Measurements from ENCODE around the gene NCOA1.

DNA sequence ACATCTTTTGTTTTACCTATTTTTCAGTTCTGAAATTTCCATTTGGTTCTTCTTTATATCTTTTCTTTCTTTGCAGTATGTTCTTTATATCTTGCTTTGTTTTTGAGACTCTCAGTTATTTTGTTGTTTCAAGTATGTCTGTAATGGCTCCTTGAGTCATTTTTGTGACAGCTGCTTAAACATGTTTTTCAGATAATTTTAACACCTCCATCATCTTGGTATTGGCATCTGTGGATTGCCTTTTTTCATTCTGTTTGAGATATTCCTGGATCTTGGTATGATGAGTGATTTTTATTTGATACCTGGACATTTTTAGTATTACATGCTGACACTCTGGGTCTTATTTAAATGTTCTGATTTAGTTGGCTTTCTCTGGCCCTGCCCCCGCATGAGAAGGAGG is 89.5 kb downstream of the NCOA1 start:
- TF ChIP-seq EZH2 (IDR thresholded peaks at IDR 0.05; ENCODE audit: borderline replicate concordance, insufficient read depth, low read length, poor library complexity, severe bottlenecking): no peak
- TF ChIP-seq, protein P1, sequence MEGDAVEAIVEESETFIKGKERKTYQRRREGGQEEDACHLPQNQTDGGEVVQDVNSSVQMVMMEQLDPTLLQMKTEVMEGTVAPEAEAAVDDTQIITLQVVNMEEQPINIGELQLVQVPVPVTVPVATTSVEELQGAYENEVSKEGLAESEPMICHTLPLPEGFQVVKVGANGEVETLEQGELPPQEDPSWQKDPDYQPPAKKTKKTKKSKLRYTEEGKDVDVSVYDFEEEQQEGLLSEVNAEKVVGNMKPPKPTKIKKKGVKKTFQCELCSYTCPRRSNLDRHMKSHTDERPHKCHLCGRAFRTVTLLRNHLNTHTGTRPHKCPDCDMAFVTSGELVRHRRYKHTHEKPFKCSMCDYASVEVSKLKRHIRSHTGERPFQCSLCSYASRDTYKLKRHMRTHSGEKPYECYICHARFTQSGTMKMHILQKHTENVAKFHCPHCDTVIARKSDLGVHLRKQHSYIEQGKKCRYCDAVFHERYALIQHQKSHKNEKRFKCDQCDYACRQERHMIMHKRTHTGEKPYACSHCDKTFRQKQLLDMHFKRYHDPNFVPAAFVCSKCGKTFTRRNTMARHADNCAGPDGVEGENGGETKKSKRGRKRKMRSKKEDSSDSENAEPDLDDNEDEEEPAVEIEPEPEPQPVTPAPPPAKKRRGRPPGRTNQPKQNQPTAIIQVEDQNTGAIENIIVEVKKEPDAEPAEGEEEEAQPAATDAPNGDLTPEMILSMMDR (IDR thresholded peaks at IDR 0.05; ENCODE audit: poor library complexity, severe bottlenecking): no peak
